Upper lobe of left lung (tissue), 6 donors: Measurements from ENCODE around the gene SYCP2L. TPM values are rescaled to one million over a fixed set of nuclear protein-coding genes. Genes with fewer than 3 reads are reported as not detected.
"Not testable (repeated sequence)": the region's sequence is repeated elsewhere in the genome, so short reads cannot be mapped to it uniquely, and the experiment has no call there.

Source experiments
- ATAC-seq, 2 donors: fragments of 200-7000 bp; cut with Tn5 transposase; one replicate each; pipeline ENCODE4 v1.9.1; 2022; ENCODE audit warnings: mild to moderate bottlenecking in 2 of 2, moderate library complexity in 2 of 2; ENCODE audit not compliant: low FRiP score in 2 of 2
- DNase-seq, 2 donors: peaks; one replicate each; pipeline ENCODE4 v3.0.0-alpha.2; 2019 to 2020
- H3K27ac ChIP-seq, 4 donors: fragments of 200-600 bp; sonication (generic); one replicate each; pipeline ENCODE4 v1.5.1; 2016 to 2019
- H3K27me3 ChIP-seq, 4 donors: fragments of 200-600 bp; sonication (generic); one replicate each; pipeline ENCODE4 v1.5.1; 2017 to 2019
- H3K36me3 ChIP-seq, 4 donors: fragments of 200-600 bp; sonication (generic); one replicate each; pipeline ENCODE4 v1.5.1; 2016 to 2019
- H3K4me1 ChIP-seq, 4 donors: fragments of 200-600 bp; sonication (generic); one replicate each; pipeline ENCODE4 v1.5.1; 2018 to 2019
- H3K4me3 ChIP-seq, 4 donors: fragments of 200-600 bp; sonication (generic); one replicate each; pipeline ENCODE4 v1.5.1; 2017 to 2019; ENCODE audit warnings: mild to moderate bottlenecking in 2 of 4, moderate library complexity in 1 of 4
- H3K9me3 ChIP-seq, 4 donors: fragments of 200-600 bp; sonication (generic); one replicate each; pipeline ENCODE4 v1.5.1; 2018 to 2019
- EP300 ChIP-seq, 4 donors: sonication (generic); formaldehyde crosslinking; IDR thresholded peaks; one replicate each; pipeline ENCODE4 v1.5.1; 2017; ENCODE audit warnings: antibody characterized with exemption in 4 of 4, control low read depth in 2 of 4
- POLR2A ChIP-seq, 4 donors: fragments of 450-650 bp; IDR thresholded peaks; one replicate each; pipeline ENCODE4 v1.5.1; 2016 to 2017; ENCODE audit warnings: antibody characterized with exemption in 4 of 4, mild to moderate bottlenecking in 2 of 4
- POLR2AphosphoS5 ChIP-seq, 2 donors: sonication (generic); formaldehyde crosslinking; IDR thresholded peaks; one replicate each; pipeline ENCODE4 v1.5.1; 2017; ENCODE audit warnings: antibody characterized with exemption in 2 of 2
- WGBS, 2 donors: methylation state at CpG; one replicate each; pipeline ENCODE4 v1.1.5; 2017 to 2018; 5-methylcytosine and 5-hydroxymethylcytosine counted together
- total RNA-seq, 6 donors: library from RNA; depleted of rRNA in 4 of 6; stranded (reverse); fragments of >200 nt in 4 of 6; gene quantifications; one replicate each; pipeline versions ENCODE4 v1.1.0 to v1.2.1, GENCODE V29; 2016 to 2021
- TF ChIP-seq, protein P1 (sequence below), 6 experiments: fragments of 450-650 bp in 4 of 6; fragments of 200-600 bp in 2 of 6; sonication (generic) in 2 of 6; IDR thresholded peaks; one replicate each; pipeline ENCODE4 v1.5.1; 2016 to 2019; ENCODE audit warnings: antibody characterized with exemption in 6 of 6
- donor health status: DM: no; HTN: no; CAD: no; lungs with moderate emphysema.
- donor health status: DM: no; HTN: yes; CAD: no; lungs with severe emphysema.

SYCP2L gene
- total RNA-seq, 6 donors from 2014 or later = 0.46 to 8.4 (median 1.6) TPM

DNA sequence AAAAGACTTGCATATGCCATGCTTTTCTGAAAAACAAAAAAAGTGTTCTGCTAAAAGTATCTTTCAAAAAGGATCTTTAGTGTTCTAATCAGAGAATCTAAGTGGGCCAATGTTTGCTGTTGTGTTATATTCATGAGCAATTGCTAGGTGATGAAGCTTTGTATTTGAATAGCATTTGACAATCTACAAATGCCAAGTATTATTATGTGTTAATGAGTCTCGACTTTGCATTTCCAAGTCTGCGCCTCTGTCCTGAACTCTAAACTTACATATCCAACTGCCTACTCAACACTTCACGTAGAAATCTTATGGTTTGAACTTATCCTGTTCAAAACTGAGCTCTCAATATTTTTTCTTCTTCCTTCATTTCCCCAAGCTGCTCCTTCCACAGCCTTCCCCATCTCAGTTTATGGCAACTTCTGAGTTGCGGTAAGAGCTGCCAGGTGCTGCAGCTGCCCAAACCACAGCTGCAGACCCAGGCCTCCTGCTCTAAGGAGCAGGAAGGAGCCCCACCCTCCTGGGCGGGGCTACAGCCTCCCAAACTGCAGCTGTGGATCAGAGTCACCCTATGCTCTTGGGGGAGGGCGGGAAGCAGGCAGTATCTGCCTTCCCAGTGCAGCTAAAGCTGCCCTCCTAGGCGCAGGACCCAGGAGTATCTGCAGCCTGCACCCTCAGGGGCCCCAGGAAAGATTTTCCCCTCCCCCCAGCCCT lies 31.8 kb upstream of the SYCP2L start:
- Histone ChIP-seq H3K9me3 (peaks cover 0 to 9% (median 6%) of the 10 kb centered on the region in 4 donors), H3K27me3 (no peaks in the 10 kb centered on the region), H3K36me3 (no peaks in the 10 kb centered on the region), H3K4me3 (no peak overlapping the region), H3K4me1 (no peaks in the 10 kb centered on the region), H3K27ac (no peak overlapping the region)
- DNase-seq (no peak), ATAC-seq (no peak)
- 91 to 94% methylated on average over 4 to 7 of the region's 7 CpGs for WGBS, 2 donors
- no peak for TF ChIP-seq POLR2A (IDR thresholded peaks at IDR 0.05)

DNA sequence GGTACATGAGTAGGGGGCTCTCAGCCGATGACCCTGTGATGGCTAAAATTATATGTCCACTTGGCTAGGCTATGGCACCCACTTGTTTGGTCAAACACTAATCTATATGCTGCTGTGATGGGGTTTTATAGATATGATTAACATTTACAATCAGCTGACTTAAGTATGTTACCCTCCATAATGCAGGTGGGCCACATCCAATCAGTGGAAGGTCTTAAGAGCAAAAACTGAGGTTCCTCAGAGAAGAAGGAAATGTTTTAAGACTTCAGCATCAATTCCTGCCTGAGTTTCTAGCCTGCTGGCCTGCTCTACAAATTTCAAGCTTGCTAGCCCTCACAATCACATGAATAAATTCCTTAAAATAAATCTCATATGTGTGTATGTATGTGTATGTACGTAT lies 29.6 kb upstream of the SYCP2L start:
- ATAC-seq (no peak), DNase-seq (no peak)
- Histone ChIP-seq H3K9me3 (peaks cover 0 to 9% (median 6%) of the 10 kb centered on the region in 4 donors), H3K27ac (no peak overlapping the region), H3K27me3 (no peaks in the 10 kb centered on the region), H3K36me3 (no peaks in the 10 kb centered on the region), H3K4me3 (no peak overlapping the region), H3K4me1 (no peaks in the 10 kb centered on the region)
- 93% methylated on average over 2 of the region's 2 CpGs for WGBS, 2 donors
- TF ChIP-seq, protein P1, sequence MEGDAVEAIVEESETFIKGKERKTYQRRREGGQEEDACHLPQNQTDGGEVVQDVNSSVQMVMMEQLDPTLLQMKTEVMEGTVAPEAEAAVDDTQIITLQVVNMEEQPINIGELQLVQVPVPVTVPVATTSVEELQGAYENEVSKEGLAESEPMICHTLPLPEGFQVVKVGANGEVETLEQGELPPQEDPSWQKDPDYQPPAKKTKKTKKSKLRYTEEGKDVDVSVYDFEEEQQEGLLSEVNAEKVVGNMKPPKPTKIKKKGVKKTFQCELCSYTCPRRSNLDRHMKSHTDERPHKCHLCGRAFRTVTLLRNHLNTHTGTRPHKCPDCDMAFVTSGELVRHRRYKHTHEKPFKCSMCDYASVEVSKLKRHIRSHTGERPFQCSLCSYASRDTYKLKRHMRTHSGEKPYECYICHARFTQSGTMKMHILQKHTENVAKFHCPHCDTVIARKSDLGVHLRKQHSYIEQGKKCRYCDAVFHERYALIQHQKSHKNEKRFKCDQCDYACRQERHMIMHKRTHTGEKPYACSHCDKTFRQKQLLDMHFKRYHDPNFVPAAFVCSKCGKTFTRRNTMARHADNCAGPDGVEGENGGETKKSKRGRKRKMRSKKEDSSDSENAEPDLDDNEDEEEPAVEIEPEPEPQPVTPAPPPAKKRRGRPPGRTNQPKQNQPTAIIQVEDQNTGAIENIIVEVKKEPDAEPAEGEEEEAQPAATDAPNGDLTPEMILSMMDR (IDR thresholded peaks at IDR 0.05) = no peak
- TF ChIP-seq POLR2AphosphoS5 (IDR thresholded peaks at IDR 0.05) (no peak), EP300 (IDR thresholded peaks at IDR 0.05) (no peak), POLR2A (IDR thresholded peaks at IDR 0.05) (no peak)

DNA sequence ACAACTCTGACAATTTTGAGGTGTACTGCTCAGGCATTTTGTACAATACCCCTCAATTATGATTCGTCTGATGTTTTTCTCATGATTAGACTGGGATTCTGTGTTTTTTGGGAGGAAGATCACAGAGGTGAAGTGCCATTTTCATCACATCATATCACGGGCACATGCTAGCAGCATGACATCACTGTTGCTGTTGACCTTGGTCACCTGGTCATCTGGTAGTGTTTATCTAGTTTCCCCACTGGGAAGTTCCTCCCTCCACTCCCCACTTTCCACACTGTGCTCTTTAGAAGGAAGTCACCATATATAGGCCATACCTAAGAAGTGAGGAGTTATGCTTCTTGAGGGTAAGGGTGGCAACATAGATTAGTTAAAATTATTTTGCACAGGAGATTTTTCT lies 25.8 kb upstream of the SYCP2L start:
- WGBS, 2 donors = 87 to 91% methylated on average over 2 of the region's 2 CpGs
- no peak for TF ChIP-seq POLR2A (IDR thresholded peaks at IDR 0.05)
- no peak for TF ChIP-seq POLR2AphosphoS5 (IDR thresholded peaks at IDR 0.05)
- TF ChIP-seq, protein P1 (IDR thresholded peaks at IDR 0.05) = no peak
- no peak for TF ChIP-seq EP300 (IDR thresholded peaks at IDR 0.05)
- no peak overlapping the region for H3K27ac ChIP-seq

DNA sequence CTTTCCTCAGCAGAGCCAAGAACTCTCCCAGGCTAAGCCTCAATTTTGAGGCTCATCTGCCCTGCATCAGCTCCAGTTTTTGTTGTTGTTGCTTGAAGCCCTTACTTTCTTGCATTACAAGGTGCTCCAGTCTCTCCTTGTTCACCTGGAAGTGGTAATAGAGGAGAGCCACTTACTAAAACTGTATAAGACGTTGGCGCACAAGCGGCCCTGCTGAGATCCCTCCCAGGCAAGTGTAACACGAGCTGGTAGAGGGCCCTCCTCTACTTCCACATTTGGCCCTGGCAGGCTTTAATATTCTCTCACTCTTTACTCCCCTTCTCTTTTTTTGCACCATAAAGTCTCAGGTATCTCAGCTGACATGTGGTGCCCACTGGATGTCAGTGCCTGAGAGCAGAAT lies 24.5 kb upstream of the SYCP2L start:
- Histone ChIP-seq H3K4me1 (no peaks in the 10 kb centered on the region), H3K27me3 (no peaks in the 10 kb centered on the region), H3K27ac (no peak overlapping the region), H3K9me3 (no peaks in the 10 kb centered on the region), H3K4me3 (no peak overlapping the region), H3K36me3 (no peaks in the 10 kb centered on the region)
- ATAC-seq = no peak
- whole genome bisulfite sequencing, 2 donors = 69 to 80% methylated on average over 4 of the region's 4 CpGs
- no peak for TF ChIP-seq EP300 (IDR thresholded peaks at IDR 0.05)
- no peak for TF ChIP-seq POLR2AphosphoS5 (IDR thresholded peaks at IDR 0.05)
- no peak for TF ChIP-seq POLR2A (IDR thresholded peaks at IDR 0.05)
- TF ChIP-seq, protein P1 (IDR thresholded peaks at IDR 0.05) = no peak
- DNase-seq = no peak

More for the DNA sequence above, 25.8 kb upstream of the SYCP2L start:
- Histone ChIP-seq H3K27me3 (no peaks in the 10 kb centered on the region), H3K4me1 (no peaks in the 10 kb centered on the region), H3K36me3 (no peaks in the 10 kb centered on the region), H3K9me3 (no peaks in the 10 kb centered on the region), H3K4me3 (no peak overlapping the region)
- DNase-seq (no peak), ATAC-seq (no peak)

DNA sequence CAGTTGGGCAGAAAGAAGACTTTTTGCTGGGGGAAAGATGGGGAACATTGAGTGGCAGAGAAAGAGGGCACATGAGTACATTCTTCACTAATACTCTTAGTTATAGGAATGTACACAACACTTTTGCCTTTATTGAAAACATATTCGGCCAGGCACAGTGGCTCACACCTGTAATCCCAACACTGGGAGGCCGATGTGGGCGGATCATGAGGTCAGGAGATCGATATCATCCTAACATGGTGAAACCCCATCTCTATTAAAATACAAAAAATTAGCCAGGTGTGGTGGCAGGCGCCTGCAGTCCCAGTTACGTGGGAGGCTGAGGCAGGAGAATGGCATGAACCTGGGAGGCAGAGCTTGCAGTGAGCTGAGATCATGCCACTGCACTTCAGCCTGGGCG lies 23.8 kb upstream of the SYCP2L start:
- H3K4me3 ChIP-seq, H3K27ac ChIP-seq, ATAC-seq, DNase-seq, H3K9me3 ChIP-seq, H3K4me1 ChIP-seq, H3K27me3 ChIP-seq, H3K36me3 ChIP-seq: not testable (repeated sequence)
- WGBS, 2 donors = 91 to 93% methylated on average over 7 of the region's 7 CpGs

DNA sequence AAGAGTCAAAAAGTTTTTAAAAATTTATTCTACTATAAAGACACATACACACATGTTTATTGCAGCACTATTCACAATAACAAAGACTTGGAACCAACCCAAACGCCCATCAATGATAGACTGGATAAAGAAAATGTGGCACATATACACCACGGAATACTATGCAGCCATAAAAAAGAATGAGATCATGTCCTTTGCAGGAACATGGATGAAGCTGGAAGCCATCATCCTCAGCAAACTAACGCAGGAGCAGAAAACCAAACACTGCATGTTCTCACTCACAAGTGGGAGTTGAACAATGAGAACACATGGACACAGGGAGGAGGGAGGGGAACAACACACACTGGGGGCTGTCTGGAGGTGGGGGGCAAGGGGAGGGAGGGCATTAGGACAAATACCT lies 20.1 kb upstream of the SYCP2L start:
- H3K36me3 ChIP-seq, H3K4me3 ChIP-seq, H3K4me1 ChIP-seq, DNase-seq, ATAC-seq, H3K9me3 ChIP-seq, H3K27me3 ChIP-seq, H3K27ac ChIP-seq: not testable (repeated sequence)
- WGBS, 2 donors = 84 to 95% methylated on average over 3 of the region's 3 CpGs
